Measurements from ENCODE around the gene PRR3.

DNA sequence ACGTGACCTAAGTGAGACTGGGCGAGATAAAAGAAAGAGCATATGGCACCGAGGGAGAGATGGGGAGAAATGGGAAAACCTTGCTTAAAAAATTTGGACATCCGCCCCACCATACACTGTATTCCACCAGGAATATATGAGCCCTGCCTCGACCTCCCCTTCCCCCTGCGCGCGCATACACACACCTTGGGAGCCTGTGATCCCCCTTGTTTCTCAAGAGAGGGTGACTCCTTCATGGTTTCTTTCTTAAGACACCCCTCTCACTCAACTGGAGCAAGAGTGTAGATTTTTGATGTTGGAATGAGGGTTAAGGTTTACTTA is 14.6 kb downstream of the PRR3 start:
- TF ChIP-seq, protein P1, sequence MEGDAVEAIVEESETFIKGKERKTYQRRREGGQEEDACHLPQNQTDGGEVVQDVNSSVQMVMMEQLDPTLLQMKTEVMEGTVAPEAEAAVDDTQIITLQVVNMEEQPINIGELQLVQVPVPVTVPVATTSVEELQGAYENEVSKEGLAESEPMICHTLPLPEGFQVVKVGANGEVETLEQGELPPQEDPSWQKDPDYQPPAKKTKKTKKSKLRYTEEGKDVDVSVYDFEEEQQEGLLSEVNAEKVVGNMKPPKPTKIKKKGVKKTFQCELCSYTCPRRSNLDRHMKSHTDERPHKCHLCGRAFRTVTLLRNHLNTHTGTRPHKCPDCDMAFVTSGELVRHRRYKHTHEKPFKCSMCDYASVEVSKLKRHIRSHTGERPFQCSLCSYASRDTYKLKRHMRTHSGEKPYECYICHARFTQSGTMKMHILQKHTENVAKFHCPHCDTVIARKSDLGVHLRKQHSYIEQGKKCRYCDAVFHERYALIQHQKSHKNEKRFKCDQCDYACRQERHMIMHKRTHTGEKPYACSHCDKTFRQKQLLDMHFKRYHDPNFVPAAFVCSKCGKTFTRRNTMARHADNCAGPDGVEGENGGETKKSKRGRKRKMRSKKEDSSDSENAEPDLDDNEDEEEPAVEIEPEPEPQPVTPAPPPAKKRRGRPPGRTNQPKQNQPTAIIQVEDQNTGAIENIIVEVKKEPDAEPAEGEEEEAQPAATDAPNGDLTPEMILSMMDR (conservative IDR thresholded peaks at IDR 0.05; ENCODE audit: low read depth, low read length): no peak
- no peak for TF ChIP-seq EZH2 (IDR thresholded peaks at IDR 0.05; ENCODE audit: low read length, unreplicated experiment)

Data from PC-3 (cell line).